ENCODE measurements around the gene TUBGCP2.

TUBGCP2 gene

GRCh38 chr10:133230044-133230361 lies 78.7 kb downstream of the TUBGCP2 start, which contains the start of gene UTF1:
Gene UTF1 (plus strand): TSS chr10:133230217. CDS start chr10:133230289, 72 bp downstream.
- no peak within 1 kb of the TSS for H2AFZ ChIP-seq (ENCODE audit: low read length)
- no peaks in the 10 kb centered on the region for H3F3A ChIP-seq (ENCODE audit: low read depth)
- no peaks in the 10 kb centered on the region for H4K20me1 ChIP-seq (ENCODE audit: insufficient read depth, low read length, poor library complexity, severe bottlenecking)
- H3K9me3 ChIP-seq (ENCODE audit: insufficient read depth, low read depth, low read length), result peaks cover 4% of the 10 kb centered on the region; the same call in 1 of the 2 replicates
- H3K79me2 ChIP-seq (ENCODE audit: insufficient read depth, low read length), result no peaks in the 10 kb centered on the region
- no peaks in the 10 kb centered on the region for H3K36me3 ChIP-seq (ENCODE audit: insufficient read depth, low read length)
- H3K4me3 ChIP-seq (ENCODE audit: low read length, poor library complexity, severe bottlenecking), result no peak within 1 kb of the TSS
- H3K4me2 ChIP-seq (ENCODE audit: low read depth, low read length, poor library complexity, severe bottlenecking), result no peak within 1 kb of the TSS
- no peaks in the 10 kb centered on the region for H3K9me2 ChIP-seq (replicated peaks; ENCODE audit: low read depth, low read length)
- TF ChIP-seq CTCF (conservative IDR thresholded peaks at IDR 0.05; ENCODE audit: low read length) (no peak), EZH2phosphoT487 (IDR thresholded peaks at IDR 0.05; ENCODE audit: borderline replicate concordance) (no peak)
- no peaks in the 10 kb centered on the region for H3K4me1 ChIP-seq (ENCODE audit: insufficient read depth, low read length, poor library complexity, severe bottlenecking)
- H3K9ac ChIP-seq (ENCODE audit: low read depth, low read length, poor library complexity, severe bottlenecking), result no peak within 1 kb of the TSS
- H3K27me3 ChIP-seq (ENCODE audit: insufficient read depth, low read length, poor library complexity, severe bottlenecking), result no peaks in the 10 kb centered on the region

- Histone ChIP-seq H3K9me3 (ENCODE audit: insufficient read depth, low read depth, low read length) (peaks cover 4% of the 10 kb centered on the region; the same call in 1 of the 2 replicates), H3K36me3 (ENCODE audit: insufficient read depth, low read length) (no peaks in the 10 kb centered on the region), H3K9me2 (replicated peaks; ENCODE audit: low read depth, low read length) (no peaks in the 10 kb centered on the region), H3K4me3 (ENCODE audit: low read length, poor library complexity, severe bottlenecking) (no peak overlapping the region), H3K27me3 (ENCODE audit: insufficient read depth, low read length, poor library complexity, severe bottlenecking) (no peaks in the 10 kb centered on the region), H3K79me2 (ENCODE audit: insufficient read depth, low read length) (no peaks in the 10 kb centered on the region), H2AFZ (ENCODE audit: low read length) (no peak overlapping the region), H3K4me1 (ENCODE audit: insufficient read depth, low read length, poor library complexity, severe bottlenecking) (no peaks in the 10 kb centered on the region), H3K9ac (ENCODE audit: low read depth, low read length, poor library complexity, severe bottlenecking) (no peak overlapping the region), H3K4me2 (ENCODE audit: low read depth, low read length, poor library complexity, severe bottlenecking) (no peak overlapping the region), H3F3A (ENCODE audit: low read depth) (no peaks in the 10 kb centered on the region), H4K20me1 (ENCODE audit: insufficient read depth, low read length, poor library complexity, severe bottlenecking) (no peaks in the 10 kb centered on the region)
- no peak for TF ChIP-seq EZH2phosphoT487 (IDR thresholded peaks at IDR 0.05; ENCODE audit: borderline replicate concordance)
- no peak for TF ChIP-seq CTCF (conservative IDR thresholded peaks at IDR 0.05; ENCODE audit: low read length)
Observed at GRCh38 chr10:133229265-133230043, 79.2 kb downstream of the TUBGCP2 start.

Data from Loucy (cell line).